GM19463 (cell line): ENCODE measurements around the gene FAM47A.

Source experiments
- ATAC-seq: cut with Tn5 transposase; IDR thresholded peaks from one replicate; pipeline ENCODE4 v1.9.1; 2021; ENCODE audit warnings: mild to moderate bottlenecking, moderate library complexity; ENCODE audit not compliant: unreplicated experiment

Gene FAM47A

GRCh38 chrX:34132028-34132427 is at the start of gene FAM47A:
Gene FAM47A (minus strand): TSS chrX:34132314. CDS start chrX:34132278, 36 bp downstream.
- ATAC-seq, result no peak

DNA sequence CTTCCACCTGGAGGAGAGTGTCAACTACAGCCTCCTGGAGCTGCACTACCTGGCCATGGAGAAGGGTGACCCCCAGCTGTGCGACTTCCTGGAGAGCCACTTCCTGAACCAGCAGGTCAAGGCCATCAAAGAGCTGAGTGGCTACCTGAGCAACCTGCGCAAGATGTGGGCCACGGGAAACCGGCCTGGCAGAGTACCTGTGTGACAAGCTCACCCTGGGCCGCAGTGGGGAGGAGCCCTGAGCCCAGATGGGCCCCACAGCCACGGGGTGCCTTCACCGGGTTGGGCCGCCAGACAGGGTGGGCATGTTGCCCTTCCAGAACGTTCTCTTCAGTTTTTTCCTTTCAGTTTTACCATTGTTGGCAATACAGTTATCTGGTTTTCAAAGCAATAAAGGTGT is 15.2 kb upstream of the FAM47A start:
- no peak for ATAC-seq

- no peak for ATAC-seq
Measured at GRCh38 chrX:34146906-34147305, 14.8 kb upstream of the FAM47A start.

DNA sequence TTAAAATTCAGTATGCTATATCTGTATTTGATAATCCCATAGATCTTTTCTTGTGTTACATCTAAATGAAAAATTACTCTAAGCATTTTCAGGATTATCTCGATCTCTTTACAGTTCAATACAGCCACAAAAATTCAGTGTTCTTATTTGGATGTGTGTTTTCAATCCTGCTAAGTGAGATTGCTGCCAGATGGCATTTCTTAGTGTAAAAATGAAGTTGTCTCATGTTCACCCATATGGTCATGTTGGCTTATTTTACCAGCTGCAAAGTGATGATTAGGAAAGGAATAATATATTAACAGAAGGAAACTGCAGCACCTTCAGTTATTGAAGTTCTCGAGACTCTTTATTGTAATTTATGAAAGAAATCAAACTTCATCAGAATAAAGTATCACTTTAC is 12.1 kb upstream of the FAM47A start:
- no peak for ATAC-seq

GRCh38 chrX:34140816-34141215 is 8.7 kb upstream of the FAM47A start:
- ATAC-seq, result no peak

DNA sequence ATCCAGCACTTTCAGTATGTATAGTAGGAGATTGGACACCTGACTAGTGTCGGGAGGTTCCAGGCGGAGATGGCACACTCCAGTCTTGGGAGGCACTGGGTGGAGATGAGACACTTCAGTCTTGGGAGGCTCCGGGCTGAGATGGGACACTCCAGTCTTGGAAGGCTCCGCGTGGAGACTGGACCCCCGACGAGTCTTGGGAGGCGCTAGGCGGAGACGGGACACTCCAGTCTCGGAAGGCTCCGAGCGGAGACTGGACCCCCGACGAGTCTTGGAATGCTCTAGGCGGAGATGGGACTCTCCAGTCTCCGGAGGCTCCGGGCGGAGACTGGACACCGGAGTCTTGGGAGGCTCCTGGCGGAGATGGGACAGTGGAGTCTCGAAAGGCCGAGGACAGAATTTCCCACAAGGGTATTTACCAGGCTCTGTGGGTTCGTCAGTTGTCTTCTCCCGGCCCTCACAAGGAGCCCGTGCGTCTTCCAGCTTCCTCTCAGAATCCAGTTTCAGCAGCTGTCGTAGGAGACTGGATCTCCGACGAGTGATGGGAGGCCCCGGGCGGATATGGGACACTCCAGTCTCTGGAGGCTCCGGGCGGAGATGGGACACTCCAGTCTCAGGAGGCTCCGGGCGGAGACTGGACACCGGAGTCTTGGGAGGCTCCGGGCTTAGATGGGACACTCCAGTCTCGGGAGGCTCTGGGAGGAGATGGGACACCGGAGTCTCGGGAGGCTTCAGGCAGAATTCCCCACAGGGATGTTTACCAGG is 952 bp downstream of the FAM47A start:
- no peak for ATAC-seq

DNA sequence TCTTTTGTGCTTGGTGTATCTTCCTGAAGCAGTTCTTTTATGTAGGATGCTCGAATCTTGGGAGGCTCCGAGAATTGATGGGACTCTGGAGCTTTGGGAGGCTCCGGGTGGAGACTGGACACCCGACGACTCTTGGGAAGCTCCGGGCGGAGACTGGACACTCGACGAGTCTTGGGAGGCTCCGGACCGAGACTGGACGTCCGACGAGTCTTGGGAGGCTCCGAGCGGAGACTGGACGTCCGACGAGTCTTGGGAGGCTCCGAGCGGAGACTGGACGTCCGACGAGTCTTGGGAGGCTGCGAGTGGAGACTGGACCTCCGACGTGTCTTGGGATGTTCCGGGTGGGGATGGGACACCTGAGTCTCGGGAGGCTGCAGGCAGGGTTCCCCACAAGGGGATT is 1.6 kb downstream of the FAM47A start:
- ATAC-seq, result no peak

DNA sequence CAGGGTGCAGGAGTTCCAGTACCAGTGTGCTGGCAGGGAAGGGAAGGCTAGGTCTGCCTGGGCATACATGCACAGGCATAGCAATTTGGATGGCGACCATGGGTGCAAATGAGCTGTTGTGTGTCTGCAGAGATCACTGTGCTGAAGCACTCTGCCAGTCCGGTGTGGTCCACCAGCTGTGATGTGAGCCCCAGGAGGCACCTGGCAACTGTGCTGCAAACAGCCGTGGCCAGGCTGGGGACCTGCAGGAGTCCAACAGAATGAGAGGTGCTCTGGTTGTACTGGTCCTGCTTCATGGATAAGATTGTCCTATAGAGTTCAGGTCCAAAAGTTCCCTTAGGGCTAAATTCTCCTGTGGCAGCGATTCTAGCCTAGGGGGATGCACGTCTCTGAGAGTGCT is 6.1 kb downstream of the FAM47A start:
- no peak for ATAC-seq

- ATAC-seq, result no peak
Measured at GRCh38 chrX:34119122-34119521, 13.0 kb downstream of the FAM47A start.

DNA sequence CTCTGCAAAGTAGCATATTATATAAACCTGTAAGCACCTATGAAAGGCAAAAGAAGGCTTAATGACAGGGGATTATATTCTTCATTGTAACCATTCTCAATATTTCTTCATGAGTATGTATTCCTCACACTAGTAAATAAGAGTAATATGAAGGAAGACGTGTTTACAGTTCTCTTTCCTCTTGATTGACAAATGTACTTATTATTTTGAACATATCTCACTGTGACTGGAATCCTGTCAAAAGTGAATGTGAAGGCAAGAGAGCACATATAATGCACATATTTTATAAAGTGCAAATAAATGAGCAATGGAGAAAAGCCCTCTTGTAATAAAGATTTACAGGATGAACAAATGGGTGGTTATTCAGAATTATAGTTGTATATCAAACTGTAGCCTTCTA is 19.7 kb downstream of the FAM47A start:
- no peak for ATAC-seq
